Caco-2 (cell line): ENCODE measurements around the gene OSBPL6. TPM values are rescaled to one million over a fixed set of nuclear protein-coding genes. Genes with fewer than 3 reads are reported as not detected.

Experiments
- BruUV-seq: library from RNA; stranded (reverse); fragments of 400-500 nt; replicated peaks from 2 replicates; lab custom pipeline; 2021; lab: Mats Ljungman, UMichigan
- CTCF ChIA-PET: fragments of 300-600 bp; sonication (Branson Sonifier 250); formaldehyde crosslinking; loops from one replicate; lab custom pipeline; 2022; ENCODE audit warnings: antibody characterized with exemption; lab: Charles Lee
- POLR2A ChIA-PET: fragments of 300-600 bp; sonication (Branson Sonifier 250); formaldehyde crosslinking; loops from one replicate; lab custom pipeline; 2022; ENCODE audit warnings: antibody characterized with exemption; lab: Charles Lee
- DNase-seq, 2 experiments: peaks; one replicate each; pipeline versions ENCODE4 v3.0.0 to v3.0.0-alpha.2; 2020 to 2022
- H3K27me3 ChIP-seq: replicated peaks from 2 replicates; pipeline ENCODE4 v1.6.0; 2011; ENCODE audit warnings: low read length; ENCODE audit not compliant: control insufficient read depth, insufficient read depth
- H3K36me3 ChIP-seq: 2 replicates; pipeline ENCODE4 v1.5.1; 2011; ENCODE audit warnings: low read length; ENCODE audit not compliant: control insufficient read depth, insufficient read depth
- H3K4me1 ChIP-seq: fragments of 250-450 bp; sonication (Bioruptor Pico); 2 replicates; pipeline ENCODE4 v1.5.1; 2020; ENCODE audit warnings: mild to moderate bottlenecking
- H3K4me3 ChIP-seq: 2 replicates; pipeline ENCODE4 v1.5.1; 2011; ENCODE audit warnings: low read depth, mild to moderate bottlenecking, control low read depth, low read length
- H3K9me3 ChIP-seq: fragments of 250-450 bp; sonication (Bioruptor Pico); 2 replicates; pipeline ENCODE4 v1.5.1; 2020; ENCODE audit warnings: mild to moderate bottlenecking, moderate library complexity
- H3K27ac Mint-ChIP-seq: one replicate; pipeline ENCODE4 v1.8.0; 2022; ENCODE audit warnings: mixed read lengths; ENCODE audit not compliant: unreplicated experiment
- H3K27me3 Mint-ChIP-seq: one replicate; pipeline ENCODE4 v1.8.0; 2022; ENCODE audit warnings: mixed read lengths; ENCODE audit not compliant: insufficient read depth, unreplicated experiment
- H3K36me3 Mint-ChIP-seq: one replicate; pipeline ENCODE4 v1.8.0; 2022; ENCODE audit warnings: mild to moderate bottlenecking, mixed read lengths; ENCODE audit not compliant: insufficient read depth, unreplicated experiment
- H3K4me1 Mint-ChIP-seq: one replicate; pipeline ENCODE4 v1.8.0; 2022; ENCODE audit warnings: low read depth, mixed read lengths; ENCODE audit not compliant: unreplicated experiment
- H3K4me3 Mint-ChIP-seq: one replicate; pipeline ENCODE4 v1.8.0; 2022; ENCODE audit warnings: mild to moderate bottlenecking, moderate library complexity, mixed read lengths; ENCODE audit not compliant: unreplicated experiment
- H3K9me3 Mint-ChIP-seq: one replicate; pipeline ENCODE4 v1.8.0; 2022; ENCODE audit warnings: mixed read lengths; ENCODE audit not compliant: unreplicated experiment
- intact Hi-C: fragments of 100-400 bp; cut with micrococcal nuclease; formaldehyde crosslinking; loops from one replicate; pipeline ENCODE4 v1.10.0; 2022; ENCODE audit not compliant: unreplicated experiment
- total RNA-seq: library from RNA; stranded (reverse); gene quantifications from 2 replicates; pipeline ENCODE4 v1.2.3, GENCODE V29; 2022
- TF ChIP-seq, protein P1 (sequence below), 2 experiments: fragments of 200-600 bp in 1 of 2; IDR thresholded peaks; 1 replicate in 1 of 2; 2 replicates in 1 of 2; pipeline versions ENCODE4 v1.5.1 to v1.8.0; 2011 to 2022; ENCODE audit warnings: antibody characterized with exemption in 1 of 2, control low read depth in 1 of 2, inconsistent platforms in 1 of 2, low read depth in 1 of 2, low read length in 1 of 2, mild to moderate bottlenecking in 1 of 2, moderate library complexity in 1 of 2; ENCODE audit not compliant: insufficient read depth in 1 of 2, severe bottlenecking in 1 of 2, unreplicated experiment in 1 of 2

Gene OSBPL6
- total RNA-seq, 1 experiment from 2014 or later: 1.5 TPM

DNA sequence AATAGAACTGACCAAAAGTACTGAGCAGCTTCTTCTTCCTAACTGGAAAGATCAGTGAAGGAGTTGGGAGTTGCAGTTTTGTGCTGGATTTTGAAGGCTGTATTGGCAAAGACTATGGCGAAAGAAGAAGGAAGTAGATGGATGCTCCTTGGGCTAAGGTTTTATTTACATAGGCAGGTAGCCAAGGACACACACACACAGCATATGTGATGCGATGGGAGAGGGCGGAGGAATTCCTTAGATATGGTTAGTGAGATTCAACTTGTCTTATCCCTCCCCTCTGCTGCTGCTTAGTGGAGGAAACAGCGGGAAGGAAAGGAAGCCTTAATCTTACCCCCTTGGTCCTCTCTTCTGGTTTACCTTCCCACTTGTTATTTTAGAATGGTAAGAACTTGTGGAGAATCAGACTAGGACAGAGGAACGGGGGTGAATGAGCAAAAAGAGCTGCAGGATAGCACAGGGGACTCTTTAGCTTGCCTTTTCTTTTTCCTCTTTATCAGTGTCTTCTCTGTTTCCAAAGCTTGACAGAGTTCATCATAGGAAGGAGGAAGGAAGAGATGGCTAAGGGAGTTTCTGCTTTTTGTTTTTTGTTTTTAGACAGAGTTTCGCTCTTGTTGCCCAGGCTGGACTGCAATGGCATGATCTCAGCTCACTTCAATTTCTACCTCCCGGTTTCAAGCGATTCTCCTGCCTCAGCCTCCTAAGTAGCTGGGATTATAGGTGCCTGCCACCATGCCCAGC, 87.9 kb downstream of the OSBPL6 start:
- Mint-ChIP-seq H3K36me3 (no peaks in the 10 kb centered on the region), H3K27me3 (no peaks in the 10 kb centered on the region), H3K4me3 (no peak overlapping the region), H3K4me1 (peaks cover 27% of the 10 kb centered on the region), H3K27ac (no peak overlapping the region), H3K9me3 (peaks cover 5% of the 10 kb centered on the region)
- Histone ChIP-seq H3K4me3 (no peak overlapping the region), H3K9me3 (peaks cover 9% of the 10 kb centered on the region; the same call in 1 of the 2 replicates), H3K4me1 (peaks cover 41% of the 10 kb centered on the region), H3K36me3 (no peaks in the 10 kb centered on the region), H3K27me3 (no peaks in the 10 kb centered on the region)
- TF ChIP-seq, protein P1, sequence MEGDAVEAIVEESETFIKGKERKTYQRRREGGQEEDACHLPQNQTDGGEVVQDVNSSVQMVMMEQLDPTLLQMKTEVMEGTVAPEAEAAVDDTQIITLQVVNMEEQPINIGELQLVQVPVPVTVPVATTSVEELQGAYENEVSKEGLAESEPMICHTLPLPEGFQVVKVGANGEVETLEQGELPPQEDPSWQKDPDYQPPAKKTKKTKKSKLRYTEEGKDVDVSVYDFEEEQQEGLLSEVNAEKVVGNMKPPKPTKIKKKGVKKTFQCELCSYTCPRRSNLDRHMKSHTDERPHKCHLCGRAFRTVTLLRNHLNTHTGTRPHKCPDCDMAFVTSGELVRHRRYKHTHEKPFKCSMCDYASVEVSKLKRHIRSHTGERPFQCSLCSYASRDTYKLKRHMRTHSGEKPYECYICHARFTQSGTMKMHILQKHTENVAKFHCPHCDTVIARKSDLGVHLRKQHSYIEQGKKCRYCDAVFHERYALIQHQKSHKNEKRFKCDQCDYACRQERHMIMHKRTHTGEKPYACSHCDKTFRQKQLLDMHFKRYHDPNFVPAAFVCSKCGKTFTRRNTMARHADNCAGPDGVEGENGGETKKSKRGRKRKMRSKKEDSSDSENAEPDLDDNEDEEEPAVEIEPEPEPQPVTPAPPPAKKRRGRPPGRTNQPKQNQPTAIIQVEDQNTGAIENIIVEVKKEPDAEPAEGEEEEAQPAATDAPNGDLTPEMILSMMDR (IDR thresholded peaks at IDR 0.05; ENCODE audit: insufficient read depth in 1 of 2, low read depth in 1 of 2, low read length in 1 of 2, severe bottlenecking in 1 of 2, unreplicated experiment in 1 of 2): no peak
- DNase-seq: peak; percentile 28 to 62
- intact Hi-C loops: loop anchor here (2.0 kb wide), 1 partner anchor 15 kb away; no protein-coding TSS in a partner anchor
- ChIA-PET POLR2A (no interaction called here), CTCF (interaction anchor here (0.6 kb wide), 1 partner anchor 15 kb away, joined by 4 read pairs; no protein-coding TSS in a partner anchor)
- no TSS peak for BruUV-seq

GRCh38 chr2:178283341-178283918, 89.1 kb downstream of the OSBPL6 start:
- H3K27ac Mint-ChIP-seq: no peak overlapping the region
- H3K36me3 ChIP-seq: no peaks in the 10 kb centered on the region
- peaks cover 42% of the 10 kb centered on the region for H3K4me1 ChIP-seq
- no peak overlapping the region for H3K4me3 Mint-ChIP-seq
- H3K9me3 ChIP-seq: peaks cover 9% of the 10 kb centered on the region; the same call in 1 of the 2 replicates
- H3K9me3 Mint-ChIP-seq: peaks cover 10% of the 10 kb centered on the region
- BruUV-seq: no TSS peak
- CTCF ChIA-PET: no interaction called here
- no peaks in the 10 kb centered on the region for H3K27me3 Mint-ChIP-seq
- no peaks in the 10 kb centered on the region for H3K36me3 Mint-ChIP-seq
- H3K4me3 ChIP-seq: no peak overlapping the region
- intact Hi-C loops: loop anchor here (2.0 kb wide), 1 partner anchor 13 kb away; no protein-coding TSS in a partner anchor
- peaks cover 24% of the 10 kb centered on the region for H3K4me1 Mint-ChIP-seq
- DNase-seq: no peak
- TF ChIP-seq, protein P1 (IDR thresholded peaks at IDR 0.05; ENCODE audit: insufficient read depth in 1 of 2, low read depth in 1 of 2, low read length in 1 of 2, severe bottlenecking in 1 of 2, unreplicated experiment in 1 of 2): no peak
- POLR2A ChIA-PET: no interaction called here
- H3K27me3 ChIP-seq: no peaks in the 10 kb centered on the region

- Histone ChIP-seq H3K36me3 (no peaks in the 10 kb centered on the region), H3K9me3 (peaks cover 9% of the 10 kb centered on the region; the same call in 1 of the 2 replicates), H3K27me3 (no peaks in the 10 kb centered on the region), H3K4me1 (peaks cover 29% of the 10 kb centered on the region), H3K4me3 (no peak overlapping the region)
- peaks cover 24% of the 10 kb centered on the region for H3K4me1 Mint-ChIP-seq
- peaks cover 17% of the 10 kb centered on the region for H3K9me3 Mint-ChIP-seq
- H3K27ac Mint-ChIP-seq: no peak overlapping the region
- ChIA-PET POLR2A (no interaction called here), CTCF (interaction anchor here (0.6 kb wide), 1 partner anchor 823 kb away, joined by 4 read pairs; no protein-coding TSS in a partner anchor)
- no TSS peak for BruUV-seq
- no peaks in the 10 kb centered on the region for H3K36me3 Mint-ChIP-seq
- TF ChIP-seq, protein P1 (IDR thresholded peaks at IDR 0.05; ENCODE audit: insufficient read depth in 1 of 2, low read depth in 1 of 2, low read length in 1 of 2, severe bottlenecking in 1 of 2, unreplicated experiment in 1 of 2): no peak
- H3K4me3 Mint-ChIP-seq: no peak overlapping the region
- intact Hi-C loops: no loop called here
- no peak for DNase-seq
- H3K27me3 Mint-ChIP-seq: no peaks in the 10 kb centered on the region
Observed at GRCh38 chr2:178284613-178285286, 90.4 kb downstream of the OSBPL6 start.
